Stimulated activated CD4-positive, alpha-beta T cell treated with anti-CD3 and anti-CD28 coated beads, Interleukin-15, amount 100 ng/mL, for 1 hour (primary cell): Measurements from ENCODE around the gene TTC7B.

Experiments used
- DNase-seq, 2 donors: peaks; one replicate each; pipeline ENCODE4 v3.0.0-alpha.2; 2020; ENCODE audit warnings: low read depth in 1 of 2, low spot score in 1 of 2

TTC7B gene

GRCh38 chr14:90579088-90579487, 237.1 kb downstream of the TTC7B start:
- DNase-seq = no peak

GRCh38 chr14:90578283-90578985, 237.8 kb downstream of the TTC7B start:
- no peak for DNase-seq

GRCh38 chr14:90577661-90578282, 238.5 kb downstream of the TTC7B start:
- DNase-seq = no peak

- DNase-seq = no peak
Measured at GRCh38 chr14:90576981-90577660, 239.1 kb downstream of the TTC7B start.

- no peak for DNase-seq
Measured at GRCh38 chr14:90576581-90576980, 239.6 kb downstream of the TTC7B start.

- no peak for DNase-seq
Measured at GRCh38 chr14:90575781-90576180, 240.4 kb downstream of the TTC7B start.

- no peak for DNase-seq
Measured at GRCh38 chr14:90575336-90575735, 240.9 kb downstream of the TTC7B start.

- no peak for DNase-seq
Measured at GRCh38 chr14:90574188-90575131, 241.8 kb downstream of the TTC7B start.

GRCh38 chr14:90573385-90574105, 242.7 kb downstream of the TTC7B start:
- no peak for DNase-seq

- DNase-seq = no peak
Measured at GRCh38 chr14:90572441-90573150, 243.6 kb downstream of the TTC7B start.

- no peak for DNase-seq
Measured at GRCh38 chr14:90571149-90571947, 244.9 kb downstream of the TTC7B start.

GRCh38 chr14:90570461-90570860, 245.8 kb downstream of the TTC7B start:
- no peak for DNase-seq

GRCh38 chr14:90569606-90570387, 246.4 kb downstream of the TTC7B start:
- no peak for DNase-seq

GRCh38 chr14:90569201-90569600, 247.0 kb downstream of the TTC7B start:
- no peak for DNase-seq

- no peak for DNase-seq
Measured at GRCh38 chr14:90568405-90568804, 247.8 kb downstream of the TTC7B start.

GRCh38 chr14:90567991-90568390, 248.2 kb downstream of the TTC7B start:
- DNase-seq = no peak

GRCh38 chr14:90567191-90567590, 249.0 kb downstream of the TTC7B start:
- no peak for DNase-seq

- no peak for DNase-seq
Measured at GRCh38 chr14:90566481-90566880, 249.7 kb downstream of the TTC7B start.
